GM23338 (cell line): ENCODE measurements around the gene ESYT1. TPM values are rescaled to one million over a fixed set of nuclear protein-coding genes. Genes with fewer than 3 reads are reported as not detected.

Source experiments
- ATAC-seq: fragments of 200-7000 bp; cut with Tn5 transposase; 3 replicates; pipeline ENCODE4 v1.9.1; 2020
- DNase-seq: peaks from one replicate; pipeline ENCODE4 v3.0.0-alpha.2; 2015; ENCODE audit warnings: low spot score
- H2AFZ ChIP-seq: fragments of 200-600 bp; sonication (generic); 2 replicates; pipeline ENCODE4 v1.8.0; 2016; ENCODE audit warnings: antibody characterized with exemption, mild to moderate bottlenecking, moderate library complexity
- H3F3A ChIP-seq: fragments of 200-600 bp; sonication (generic); replicated peaks from 2 replicates; pipeline ENCODE4 v1.8.0; 2017; ENCODE audit warnings: antibody characterized with exemption, mixed run types, low read depth
- H3K27ac ChIP-seq: fragments of 200-600 bp; sonication (generic); 2 replicates; pipeline ENCODE4 v1.6.1; 2016; ENCODE audit warnings: low read depth
- H3K27me3 ChIP-seq: fragments of 200-600 bp; sonication (generic); 2 replicates; pipeline ENCODE4 v1.8.0; 2016; ENCODE audit warnings: mild to moderate bottlenecking, mixed run types, moderate library complexity; ENCODE audit not compliant: insufficient read depth
- H3K36me3 ChIP-seq: fragments of 200-600 bp; sonication (generic); 2 replicates; pipeline ENCODE4 v1.8.0; 2016; ENCODE audit warnings: mild to moderate bottlenecking; ENCODE audit not compliant: insufficient read depth
- H3K4me1 ChIP-seq: fragments of 200-600 bp; sonication (generic); 2 replicates; pipeline ENCODE4 v1.8.0; 2016; ENCODE audit warnings: mild to moderate bottlenecking, moderate library complexity; ENCODE audit not compliant: insufficient read depth
- H3K4me2 ChIP-seq: fragments of 200-600 bp; sonication (generic); 2 replicates; pipeline ENCODE4 v1.7.1; 2017; ENCODE audit warnings: mixed run types
- H3K4me3 ChIP-seq: fragments of 200-600 bp; sonication (generic); 2 replicates; pipeline ENCODE4 v1.6.1; 2016; ENCODE audit warnings: mixed run types
- H3K79me2 ChIP-seq: fragments of 200-600 bp; sonication (generic); replicated peaks from 2 replicates; pipeline ENCODE4 v1.8.0; 2017; ENCODE audit warnings: mild to moderate bottlenecking; ENCODE audit not compliant: insufficient read depth
- H3K9me2 ChIP-seq: fragments of 200-600 bp; sonication (generic); 2 replicates; pipeline ENCODE4 v1.8.0; 2017; ENCODE audit not compliant: insufficient read depth
- H4K20me1 ChIP-seq: fragments of 200-600 bp; sonication (generic); replicated peaks from 2 replicates; pipeline ENCODE4 v1.8.0; 2017; ENCODE audit warnings: mild to moderate bottlenecking; ENCODE audit not compliant: insufficient read depth
- H3K27ac Mint-ChIP-seq: 2 replicates; pipeline ENCODE4 v1.8.0; 2020; ENCODE audit warnings: inconsistent platforms, mild to moderate bottlenecking, moderate library complexity, mixed read lengths
- H3K27me3 Mint-ChIP-seq: 3 replicates; pipeline ENCODE4 v1.8.0; 2022; ENCODE audit warnings: low read depth, mild to moderate bottlenecking, moderate library complexity, mixed read lengths, inconsistent platforms; ENCODE audit not compliant: insufficient read depth, poor library complexity
- H3K36me3 Mint-ChIP-seq: 3 replicates; pipeline ENCODE4 v1.8.0; 2021; ENCODE audit warnings: low read depth, mild to moderate bottlenecking, inconsistent platforms, moderate library complexity, mixed read lengths
- H3K4me1 Mint-ChIP-seq: 3 replicates; pipeline ENCODE4 v1.8.0; 2020; ENCODE audit warnings: mild to moderate bottlenecking, inconsistent platforms, mixed read lengths
- H3K4me3 Mint-ChIP-seq: 3 replicates; pipeline ENCODE4 v1.8.0; 2021; ENCODE audit warnings: moderate library complexity, mild to moderate bottlenecking, inconsistent platforms, mixed read lengths
- H3K9me3 Mint-ChIP-seq: 3 replicates; pipeline ENCODE4 v1.8.0; 2020; ENCODE audit warnings: moderate library complexity, mild to moderate bottlenecking, inconsistent platforms, mixed read lengths
- CREB1 ChIP-seq: fragments of 250-450 bp; sonication (Bioruptor Pico); IDR thresholded peaks from 2 replicates; pipeline ENCODE4 v1.5.0; 2020; ENCODE audit warnings: low read depth, mild to moderate bottlenecking, moderate library complexity
- CTCF ChIP-seq, 2 experiments: fragments of 200-600 bp in 1 of 2; sonication (generic) in 1 of 2; conservative IDR thresholded peaks; 2 replicates each; pipeline versions ENCODE4 v1.5.1 to v1.6.1; 2016 to 2017; ENCODE audit warnings: antibody characterized with exemption in 2 of 2, low read depth in 2 of 2, mild to moderate bottlenecking in 2 of 2, moderate library complexity in 1 of 2
- EZH2 ChIP-seq: fragments of 200-600 bp; sonication (generic); IDR thresholded peaks from one replicate; pipeline ENCODE4 v1.8.0; 2017; ENCODE audit warnings: antibody characterized with exemption, mild to moderate bottlenecking, low read depth; ENCODE audit not compliant: unreplicated experiment
- EZH2phosphoT487 ChIP-seq: fragments of 200-600 bp; sonication (generic); IDR thresholded peaks from one replicate; pipeline ENCODE4 v1.8.1; 2018; ENCODE audit warnings: antibody characterized with exemption; ENCODE audit not compliant: unreplicated experiment
- JUNB ChIP-seq: IDR thresholded peaks from one replicate; pipeline ENCODE4 v1.6.1; 2016; ENCODE audit warnings: antibody characterized with exemption; ENCODE audit not compliant: unreplicated experiment
- NANOG ChIP-seq: IDR thresholded peaks from 2 replicates; pipeline ENCODE4 v1.6.1; 2016; ENCODE audit warnings: antibody characterized with exemption, borderline replicate concordance
- POLR2AphosphoS5 ChIP-seq: IDR thresholded peaks from 2 replicates; pipeline ENCODE4 v1.6.1; 2016; ENCODE audit warnings: antibody characterized with exemption, low read depth
- STAT1 ChIP-seq: IDR thresholded peaks from one replicate; pipeline ENCODE4 v1.6.1; 2016; ENCODE audit warnings: antibody characterized with exemption; ENCODE audit not compliant: unreplicated experiment
- ZNF114 ChIP-seq: fragments of 250-450 bp; sonication (Bioruptor Pico); IDR thresholded peaks from 2 replicates; pipeline ENCODE4 v1.5.0; 2020; ENCODE audit warnings: mild to moderate bottlenecking, moderate library complexity
- ZNF331 ChIP-seq: fragments of 250-450 bp; sonication (Bioruptor Pico); IDR thresholded peaks from 2 replicates; pipeline ENCODE4 v1.5.0; 2020; ENCODE audit warnings: low read depth, mild to moderate bottlenecking, moderate library complexity
- polyA plus RNA-seq: library from polyadenylated mRNA; unstranded; fragments of >200 nt; fragmentation: Nextera tagmentation; extraction: Ambion mirVana; gene quantifications from 2 replicates; pipeline ENCODE4 v1.2.1, GENCODE V29; 2016
- total RNA-seq: library from RNA; depleted of rRNA; stranded (reverse); fragments of >200 nt; shearing (Covaris generic); gene quantifications from 2 replicates; pipeline ENCODE4 v1.2.3, GENCODE V29; 2014
- TF ChIP-seq, protein P1 (sequence below): IDR thresholded peaks from 2 replicates; pipeline ENCODE4 v1.6.1; 2016; ENCODE audit warnings: antibody characterized with exemption
- TF ChIP-seq, protein P2 (sequence below): IDR thresholded peaks from one replicate; pipeline ENCODE4 v1.6.1; 2018; ENCODE audit warnings: antibody characterized with exemption; ENCODE audit not compliant: unreplicated experiment

Gene ESYT1
- total and polyA plus RNA-seq, 2 experiments from 2014 or later: 23.3 to 142 TPM

DNA sequence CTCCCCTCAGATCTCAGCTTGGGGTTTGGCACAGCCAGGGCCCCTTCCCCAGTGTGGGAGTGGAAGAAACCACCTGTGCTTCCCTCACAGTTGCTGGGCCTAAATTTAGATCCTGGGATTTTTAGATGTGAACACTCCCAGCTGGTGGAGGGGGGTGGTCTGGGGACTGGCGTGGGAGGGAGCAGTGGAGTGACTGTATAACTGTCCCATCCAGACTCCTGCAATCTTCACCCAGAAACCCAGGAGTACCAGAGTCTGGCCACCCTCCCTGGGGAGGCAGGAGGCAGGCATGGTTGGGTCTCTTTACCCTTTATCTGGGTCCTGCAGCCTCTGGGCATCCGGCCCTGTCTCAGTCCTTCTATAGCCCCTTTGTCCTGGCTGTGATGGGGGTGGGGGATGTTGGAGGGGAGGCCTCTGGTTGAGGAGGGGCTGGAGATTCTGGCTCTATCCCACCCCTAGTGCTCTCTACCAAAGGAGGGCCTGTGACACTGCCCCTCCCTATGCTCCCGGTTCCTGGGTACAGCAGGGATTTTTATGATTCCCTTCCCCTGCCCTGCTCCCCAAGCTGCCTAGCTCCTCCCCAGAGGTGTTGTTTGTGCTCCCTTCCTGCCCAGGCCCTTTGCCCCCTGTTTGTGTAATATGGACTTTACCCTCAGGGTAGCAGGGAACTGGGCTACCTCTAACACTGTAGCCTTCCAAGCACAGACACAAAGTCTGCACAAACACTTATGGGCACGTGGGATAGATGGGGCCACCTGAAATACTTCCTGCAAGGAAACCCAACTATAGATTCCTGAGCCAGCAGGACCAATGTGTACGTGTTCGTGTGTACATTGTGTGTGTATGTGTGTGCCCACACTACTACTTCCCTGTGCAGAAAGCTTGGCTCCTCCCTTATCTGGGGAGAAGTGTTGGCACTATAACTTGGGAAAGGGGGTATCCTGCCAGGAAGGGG is 46.4 kb upstream of the ESYT1 start (continued):
- TF ChIP-seq, protein P1, sequence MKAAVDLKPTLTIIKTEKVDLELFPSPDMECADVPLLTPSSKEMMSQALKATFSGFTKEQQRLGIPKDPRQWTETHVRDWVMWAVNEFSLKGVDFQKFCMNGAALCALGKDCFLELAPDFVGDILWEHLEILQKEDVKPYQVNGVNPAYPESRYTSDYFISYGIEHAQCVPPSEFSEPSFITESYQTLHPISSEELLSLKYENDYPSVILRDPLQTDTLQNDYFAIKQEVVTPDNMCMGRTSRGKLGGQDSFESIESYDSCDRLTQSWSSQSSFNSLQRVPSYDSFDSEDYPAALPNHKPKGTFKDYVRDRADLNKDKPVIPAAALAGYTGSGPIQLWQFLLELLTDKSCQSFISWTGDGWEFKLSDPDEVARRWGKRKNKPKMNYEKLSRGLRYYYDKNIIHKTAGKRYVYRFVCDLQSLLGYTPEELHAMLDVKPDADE: no peak
- TF ChIP-seq EZH2phosphoT487 (no peak), JUNB (no peak), ZNF114 (CRISPR knock-in tag) (no peak), EZH2 (no peak)

DNA sequence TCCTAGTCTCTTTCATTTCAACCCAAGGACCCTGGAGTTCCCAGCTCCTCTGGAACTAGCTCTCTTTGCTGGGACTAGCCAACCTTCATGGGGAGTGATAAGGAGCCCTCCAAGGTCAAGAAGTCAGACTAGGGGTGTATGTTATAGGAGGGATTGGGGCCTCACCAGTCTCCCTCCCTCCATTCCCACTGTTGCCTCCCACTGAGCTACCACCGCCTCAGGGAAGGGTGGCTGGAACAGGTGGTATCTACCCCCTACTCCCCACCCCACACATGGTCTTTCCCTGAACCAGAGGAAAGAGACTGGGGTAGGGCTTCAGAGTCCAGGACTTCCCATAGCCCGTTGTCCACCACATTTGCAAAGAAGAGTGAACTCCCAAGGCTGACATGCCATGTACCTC is 45.7 kb upstream of the ESYT1 start:
- Histone ChIP-seq H2AFZ (no peak overlapping the region), H3K4me1 (peaks cover 22% of the 10 kb centered on the region), H3K36me3 (0 out of 2 replicates have a peak, but pooled peaks cover 11% of the 10 kb centered on the region), H3K4me2 (no peak overlapping the region), H3K79me2 (peaks cover 30% of the 10 kb centered on the region), H3K27ac (no peak overlapping the region), H3K27me3 (no peaks in the 10 kb centered on the region), H4K20me1 (peaks cover 21% of the 10 kb centered on the region), H3F3A (peaks cover 18% of the 10 kb centered on the region; the same call in 1 of the 2 replicates), H3K9me2 (no peaks in the 10 kb centered on the region), H3K4me3 (peak overlapping the region; percentile 84; the same call in 1 of the 2 replicates)
- Mint-ChIP-seq H3K4me3 (0 out of 3 replicates have a peak overlapping the region, but pooled peaks have one; percentile 90), H3K36me3 (peaks cover 39% of the 10 kb centered on the region), H3K4me1 (peaks cover 38% of the 10 kb centered on the region), H3K27me3 (peaks cover 6% of the 10 kb centered on the region), H3K9me3 (no peaks in the 10 kb centered on the region), H3K27ac (no peak overlapping the region)
- no peak for ATAC-seq
- no peak for DNase-seq
- TF ChIP-seq CREB1 (no peak), ZNF331 (CRISPR knock-in tag) (no peak), EZH2phosphoT487 (no peak), STAT1 (no peak), NANOG (no peak), JUNB (no peak), POLR2AphosphoS5 (no peak), ZNF114 (CRISPR knock-in tag) (no peak), CTCF (conservative IDR thresholded peaks at IDR 0.05; ENCODE audit: low read depth in 2 of 2) (no peak), EZH2 (no peak)
- TF ChIP-seq, protein P2, sequence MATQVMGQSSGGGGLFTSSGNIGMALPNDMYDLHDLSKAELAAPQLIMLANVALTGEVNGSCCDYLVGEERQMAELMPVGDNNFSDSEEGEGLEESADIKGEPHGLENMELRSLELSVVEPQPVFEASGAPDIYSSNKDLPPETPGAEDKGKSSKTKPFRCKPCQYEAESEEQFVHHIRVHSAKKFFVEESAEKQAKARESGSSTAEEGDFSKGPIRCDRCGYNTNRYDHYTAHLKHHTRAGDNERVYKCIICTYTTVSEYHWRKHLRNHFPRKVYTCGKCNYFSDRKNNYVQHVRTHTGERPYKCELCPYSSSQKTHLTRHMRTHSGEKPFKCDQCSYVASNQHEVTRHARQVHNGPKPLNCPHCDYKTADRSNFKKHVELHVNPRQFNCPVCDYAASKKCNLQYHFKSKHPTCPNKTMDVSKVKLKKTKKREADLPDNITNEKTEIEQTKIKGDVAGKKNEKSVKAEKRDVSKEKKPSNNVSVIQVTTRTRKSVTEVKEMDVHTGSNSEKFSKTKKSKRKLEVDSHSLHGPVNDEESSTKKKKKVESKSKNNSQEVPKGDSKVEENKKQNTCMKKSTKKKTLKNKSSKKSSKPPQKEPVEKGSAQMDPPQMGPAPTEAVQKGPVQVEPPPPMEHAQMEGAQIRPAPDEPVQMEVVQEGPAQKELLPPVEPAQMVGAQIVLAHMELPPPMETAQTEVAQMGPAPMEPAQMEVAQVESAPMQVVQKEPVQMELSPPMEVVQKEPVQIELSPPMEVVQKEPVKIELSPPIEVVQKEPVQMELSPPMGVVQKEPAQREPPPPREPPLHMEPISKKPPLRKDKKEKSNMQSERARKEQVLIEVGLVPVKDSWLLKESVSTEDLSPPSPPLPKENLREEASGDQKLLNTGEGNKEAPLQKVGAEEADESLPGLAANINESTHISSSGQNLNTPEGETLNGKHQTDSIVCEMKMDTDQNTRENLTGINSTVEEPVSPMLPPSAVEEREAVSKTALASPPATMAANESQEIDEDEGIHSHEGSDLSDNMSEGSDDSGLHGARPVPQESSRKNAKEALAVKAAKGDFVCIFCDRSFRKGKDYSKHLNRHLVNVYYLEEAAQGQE: no peak
- TF ChIP-seq, protein P1: no peak
